HepG2 (cell line): ENCODE measurements around the gene ELMOD3.

Experiments
- ARHGAP35 ChIP-seq: sonication (generic); formaldehyde crosslinking; IDR thresholded peaks from 2 replicates; pipeline ENCODE4 v1.9.0; 2022; ENCODE audit warnings: mild to moderate bottlenecking, inconsistent platforms, moderate library complexity, missing genetic modification reagents, borderline replicate concordance
- BHLHE40 ChIP-seq: IDR thresholded peaks from 2 replicates; pipeline ENCODE4 v1.6.1; 2011; ENCODE audit warnings: low read length, improper control_type of control experiment
- CTCF ChIP-seq: sonication (generic); formaldehyde crosslinking; IDR thresholded peaks from 2 replicates; pipeline ENCODE4 v1.5.0; 2020; ENCODE audit warnings: mild to moderate bottlenecking, missing genetic modification reagents, moderate library complexity
- HDAC2 ChIP-seq: sonication (generic); formaldehyde crosslinking; IDR thresholded peaks from 2 replicates; pipeline ENCODE4 v1.4.0; 2020; ENCODE audit warnings: missing genetic modification reagents
- KLF6 ChIP-seq: IDR thresholded peaks from 2 replicates; pipeline ENCODE4 v1.8.0; 2016; ENCODE audit warnings: missing biosample characterization, missing genetic modification reagents
- MTF2 ChIP-seq: sonication (generic); formaldehyde crosslinking; IDR thresholded peaks from 2 replicates; pipeline ENCODE4 v1.5.0; 2020; ENCODE audit warnings: missing genetic modification reagents, borderline replicate concordance
- POLR2AphosphoS2 ChIP-seq: IDR thresholded peaks from 2 replicates; pipeline ENCODE4 v1.6.1; 2011; ENCODE audit warnings: low read depth, low read length, improper control_type of control experiment
- POLR2AphosphoS5 ChIP-seq: IDR thresholded peaks from 2 replicates; pipeline ENCODE4 v1.6.1; 2012; ENCODE audit warnings: low read depth, low read length
- SMAD1 ChIP-seq: sonication (generic); formaldehyde crosslinking; IDR thresholded peaks from 2 replicates; pipeline ENCODE4 v1.4.0; 2020; ENCODE audit warnings: missing genetic modification reagents, low read depth, mild to moderate bottlenecking, borderline replicate concordance
- SMARCC2 ChIP-seq: fragments of 450-650 bp; IDR thresholded peaks from 2 replicates; pipeline ENCODE4 v1.6.1; 2017; ENCODE audit warnings: antibody characterized with exemption, mild to moderate bottlenecking
- ZBTB21 ChIP-seq: sonication (generic); formaldehyde crosslinking; IDR thresholded peaks from 2 replicates; pipeline ENCODE4 v1.4.0; 2020; ENCODE audit warnings: missing genetic modification reagents
- ZNF350 ChIP-seq: sonication (generic); formaldehyde crosslinking; IDR thresholded peaks from 2 replicates; pipeline ENCODE4 v1.4.0; 2020; ENCODE audit warnings: mild to moderate bottlenecking, low read depth, missing genetic modification reagents, borderline replicate concordance
- ZNF660 ChIP-seq: sonication (generic); formaldehyde crosslinking; IDR thresholded peaks from 2 replicates; pipeline ENCODE4 v1.5.1; 2020; ENCODE audit warnings: mild to moderate bottlenecking, low read depth, missing genetic modification reagents, borderline replicate concordance

- no peak for TF ChIP-seq ZBTB21 (CRISPR knock-in tag)
- TF ChIP-seq ZNF350 (CRISPR knock-in tag) = no peak
- no peak for TF ChIP-seq CTCF (CRISPR knock-in tag)
- no peak for TF ChIP-seq BHLHE40
- no peak for TF ChIP-seq POLR2AphosphoS5
- no peak for TF ChIP-seq HDAC2
- TF ChIP-seq MTF2 (CRISPR knock-in tag) = no peak
- TF ChIP-seq ARHGAP35 = no peak
- no peak for TF ChIP-seq SMAD1 (CRISPR knock-in tag)
- no peak for TF ChIP-seq ZNF660 (CRISPR knock-in tag)
- TF ChIP-seq POLR2AphosphoS2 = no peak
- no peak for TF ChIP-seq KLF6 (CRISPR knock-in tag)
- TF ChIP-seq SMARCC2 = no peak
Observed at GRCh38 chr2:85400023-85400422, 45.5 kb downstream of the ELMOD3 start.
